IMR-90 (cell line): ENCODE results near the gene FXYD5. TPM values are rescaled to one million over a fixed set of nuclear protein-coding genes. Genes with fewer than 3 reads are reported as not detected.

Source experiments
- ATAC-seq: fragments of 200-7000 bp; cut with Tn5 transposase; 2 replicates; pipeline ENCODE4 v1.9.1; 2020; ENCODE audit warnings: low read depth, mild to moderate bottlenecking, moderate library complexity
- BruUV-seq: library from RNA; stranded (reverse); fragments of 400-500 nt; replicated peaks from 2 replicates; lab custom pipeline; 2021; lab: Mats Ljungman, UMichigan
- CTCF ChIA-PET: fragments of 300-600 bp; formaldehyde crosslinking; extraction: SDS; loops from one replicate; lab custom pipeline; 2021; ENCODE audit warnings: antibody characterized with exemption; lab: Yijun Ruan, JAX
- POLR2A ChIA-PET: fragments of 300-600 bp; sonication (Branson Sonifier 250); formaldehyde crosslinking; loops from one replicate; lab custom pipeline; 2022; ENCODE audit warnings: antibody characterized with exemption; ENCODE audit not compliant: unreplicated experiment; lab: Charles Lee
- DNase-seq: peaks from one replicate; pipeline ENCODE4 v3.0.0; 2013
- H2AFZ ChIP-seq: replicated peaks from 2 replicates; pipeline ENCODE3; 2013; ENCODE audit warnings: low read length, mild to moderate bottlenecking; ENCODE audit not compliant: poor library complexity
- H2AK5ac ChIP-seq: 2 replicates; pipeline ENCODE4 v1.6.1; 2013; ENCODE audit warnings: low read depth, low read length, inconsistent platforms
- H2AK9ac ChIP-seq: replicated peaks from 2 replicates; pipeline ENCODE3; 2013; ENCODE audit warnings: mild to moderate bottlenecking, low read depth, low read length, moderate library complexity; ENCODE audit not compliant: poor library complexity
- H2BK120ac ChIP-seq: 2 replicates; pipeline ENCODE4 v1.6.1; 2013; ENCODE audit warnings: low read depth, low read length, inconsistent platforms
- H2BK15ac ChIP-seq: 3 replicates; pipeline ENCODE4 v1.6.1; 2013; ENCODE audit warnings: low read depth, low read length, inconsistent platforms
- H2BK20ac ChIP-seq: 2 replicates; pipeline ENCODE4 v1.6.1; 2013; ENCODE audit warnings: low read depth, mild to moderate bottlenecking, inconsistent platforms, low read length, moderate library complexity
- H2BK5ac ChIP-seq: 2 replicates; pipeline ENCODE4 v1.6.1; 2013; ENCODE audit warnings: mild to moderate bottlenecking, low read depth, low read length, inconsistent platforms; ENCODE audit not compliant: poor library complexity, severe bottlenecking
- H3K14ac ChIP-seq: replicated peaks from 2 replicates; pipeline ENCODE4 v1.6.1; 2013; ENCODE audit warnings: low read depth, low read length, inconsistent platforms
- H3K18ac ChIP-seq: 2 replicates; pipeline ENCODE4 v1.6.1; 2013; ENCODE audit warnings: low read depth, low read length, control low read depth
- H3K23ac ChIP-seq: 2 replicates; pipeline ENCODE4 v1.6.1; 2013; ENCODE audit warnings: low read depth, low read length, inconsistent platforms
- H3K27ac ChIP-seq: 2 replicates; pipeline ENCODE4 v1.5.1; 2013; ENCODE audit warnings: mild to moderate bottlenecking, control low read depth, low read length; ENCODE audit not compliant: insufficient read depth
- H3K27me3 ChIP-seq: 2 replicates; pipeline ENCODE4 v1.6.1; 2013; ENCODE audit warnings: low read length; ENCODE audit not compliant: control insufficient read depth, insufficient read depth
- H3K36me3 ChIP-seq: 2 replicates; pipeline ENCODE4 v1.6.1; 2013; ENCODE audit warnings: low read length, mixed read lengths; ENCODE audit not compliant: control insufficient read depth, insufficient read depth
- H3K4ac ChIP-seq: 2 replicates; pipeline ENCODE4 v1.6.1; 2013; ENCODE audit warnings: low read depth, low read length, inconsistent platforms
- H3K4me1 ChIP-seq: 2 replicates; pipeline ENCODE4 v1.6.1; 2013; ENCODE audit warnings: low read length, mixed read lengths; ENCODE audit not compliant: control insufficient read depth, insufficient read depth
- H3K4me2 ChIP-seq: 2 replicates; pipeline ENCODE4 v1.6.1; 2013; ENCODE audit warnings: low read depth, mild to moderate bottlenecking, control low read depth, low read length, moderate library complexity
- H3K4me3 ChIP-seq: 2 replicates; pipeline ENCODE4 v1.5.1; 2013; ENCODE audit warnings: low read depth, mild to moderate bottlenecking, control low read depth, low read length, moderate library complexity; ENCODE audit not compliant: insufficient read depth
- H3K56ac ChIP-seq: 2 replicates; pipeline ENCODE4 v1.6.1; 2013; ENCODE audit warnings: low read length, inconsistent platforms; ENCODE audit not compliant: insufficient read depth; ENCODE audit errors: extremely low read depth
- H3K79me1 ChIP-seq, 2 experiments: 2 replicates each; pipeline ENCODE4 v1.6.1; 2013; ENCODE audit warnings: low read length in 2 of 2, inconsistent platforms in 1 of 2, low read depth in 1 of 2
- H3K9ac ChIP-seq: 2 replicates; pipeline ENCODE4 v1.6.1; 2013; ENCODE audit warnings: low read depth, low read length, control low read depth
- H3K9me1 ChIP-seq: 2 replicates; pipeline ENCODE4 v1.6.1; 2013; ENCODE audit warnings: low read length, inconsistent platforms; ENCODE audit not compliant: insufficient read depth
- H3K9me3 ChIP-seq: 2 replicates; pipeline ENCODE4 v1.6.1; 2013; ENCODE audit warnings: low read length; ENCODE audit not compliant: control insufficient read depth, insufficient read depth
- H4K20me1 ChIP-seq: 2 replicates; pipeline ENCODE4 v1.6.1; 2013; ENCODE audit warnings: low read length, inconsistent platforms; ENCODE audit not compliant: insufficient read depth
- H4K5ac ChIP-seq: 2 replicates; pipeline ENCODE4 v1.6.1; 2013; ENCODE audit warnings: mild to moderate bottlenecking, low read depth, low read length, control low read depth
- H4K8ac ChIP-seq, 2 experiments: 2 replicates each; pipeline ENCODE4 v1.6.1; 2013; ENCODE audit warnings: low read depth in 2 of 2, low read length in 2 of 2, control low read depth in 1 of 2, inconsistent platforms in 1 of 2
- H4K91ac ChIP-seq: 2 replicates; pipeline ENCODE4 v1.6.1; 2013; ENCODE audit warnings: low read depth, low read length, inconsistent platforms; ENCODE audit not compliant: insufficient read depth
- BHLHE40 ChIP-seq: fragments of 150-350 bp; IDR thresholded peaks from 2 replicates; pipeline ENCODE4 v1.6.1; 2016; ENCODE audit warnings: mild to moderate bottlenecking, low read depth, low read length
- CEBPB ChIP-seq: IDR thresholded peaks from 2 replicates; pipeline ENCODE4 v1.6.1; 2012; ENCODE audit warnings: low read depth, low read length, improper control_type of control experiment
- CHD1 ChIP-seq: IDR thresholded peaks from 2 replicates; pipeline ENCODE4 v1.6.1; 2012; ENCODE audit warnings: low read depth, low read length, improper control_type of control experiment
- FOS ChIP-seq: fragments of 150-350 bp; IDR thresholded peaks from 2 replicates; pipeline ENCODE4 v1.6.1; 2016; ENCODE audit warnings: low read depth, low read length
- MAZ ChIP-seq: IDR thresholded peaks from 2 replicates; pipeline ENCODE4 v1.6.1; 2012; ENCODE audit warnings: low read depth, mild to moderate bottlenecking, low read length, improper control_type of control experiment, moderate library complexity, borderline replicate concordance
- MXI1 ChIP-seq: IDR thresholded peaks from 2 replicates; pipeline ENCODE4 v1.6.1; 2012; ENCODE audit warnings: low read depth, mild to moderate bottlenecking, low read length, moderate library complexity, borderline replicate concordance
- POLR2A ChIP-seq: IDR thresholded peaks from 2 replicates; pipeline ENCODE4 v1.6.1; 2012; ENCODE audit warnings: mild to moderate bottlenecking, low read depth, low read length
- RAD21 ChIP-seq: IDR thresholded peaks from 2 replicates; pipeline ENCODE4 v1.6.1; 2012; ENCODE audit warnings: low read length, improper control_type of control experiment
- RCOR1 ChIP-seq: IDR thresholded peaks from 2 replicates; pipeline ENCODE4 v1.6.1; 2012; ENCODE audit warnings: mild to moderate bottlenecking, low read length, improper control_type of control experiment; ENCODE audit not compliant: insufficient replicate concordance
- RFX5 ChIP-seq: IDR thresholded peaks from 2 replicates; pipeline ENCODE4 v1.8.0; 2012; ENCODE audit warnings: low read depth, mild to moderate bottlenecking, low read length, moderate library complexity
- USF2 ChIP-seq: fragments of 150-350 bp; IDR thresholded peaks from 2 replicates; pipeline ENCODE4 v1.6.1; 2017; ENCODE audit warnings: mild to moderate bottlenecking, antibody characterized with exemption, low read length, low read depth
- WGBS, 2 experiments: methylation state at CpG; one replicate each; pipeline versions ENCODE4 v1.1.5 to v1.1.7; 2013; ENCODE audit warnings: missing lambda C conversion rate in 2 of 2; ENCODE audit not compliant: insufficient read length in 1 of 2; ENCODE audit errors: extremely low coverage in 2 of 2; 5-methylcytosine and 5-hydroxymethylcytosine counted together
- dilution Hi-C: fragments of 300-500 bp; cut with HindIII; formaldehyde crosslinking; loops from one replicate; pipeline ENCODE4 v1.14.3; 2018; ENCODE audit warnings: low sequenced_read_pairs; ENCODE audit not compliant: unreplicated experiment
- in situ Hi-C: fragments of 300-500 bp; cut with MboI; formaldehyde crosslinking; loops from 3 replicates; pipeline ENCODE4 v1.14.3; 2019; ENCODE audit warnings: low sequenced_read_pairs, inconsistent platforms, mixed read lengths
- intact Hi-C: fragments of 100-400 bp; cut with micrococcal nuclease; formaldehyde crosslinking; loops from 2 replicates; pipeline ENCODE4 v1.10.0; 2022
- polyA plus RNA-seq, 3 experiments: library from polyadenylated mRNA; depleted of rRNA; stranded (reverse); fragments of >200 nt; gene quantifications; 2 replicates each; pipeline ENCODE4 v1.2.3, GENCODE V29; 2012; ENCODE audit warnings: low replicate concordance in 1 of 3
- total RNA-seq: library from RNA; depleted of rRNA; stranded (reverse); fragments of >200 nt; gene quantifications from 2 replicates; pipeline ENCODE4 v1.2.3, GENCODE V29; 2012

The FXYD5 gene
- total and polyA plus RNA-seq, 2 of the 4 experiments (the other 2 are of a cell fraction), result 53.6 to 245 TPM

GRCh38 chr19:35110974-35111373, 43.6 kb upstream of the FXYD5 start:
- H3K23ac ChIP-seq, result no peak overlapping the region
- no peak overlapping the region for H3K4me2 ChIP-seq
- H3K9me3 ChIP-seq, result peaks cover 3% of the 10 kb centered on the region; the same call in 1 of the 2 replicates
- no peak overlapping the region for H2BK20ac ChIP-seq
- H2BK120ac ChIP-seq, result no peak overlapping the region
- H3K27me3 ChIP-seq, result peaks cover 13% of the 10 kb centered on the region; the same call in 1 of the 2 replicates
- H2AK9ac ChIP-seq, result no peak overlapping the region
- H4K5ac ChIP-seq, result no peak overlapping the region
- TF ChIP-seq RAD21 (no peak), BHLHE40 (no peak), MXI1 (no peak), RFX5 (no peak), USF2 (no peak), CHD1 (no peak), CEBPB (no peak), POLR2A (no peak), FOS (no peak), RCOR1 (no peak), MAZ (no peak)
- no peaks in the 10 kb centered on the region for H3K4me1 ChIP-seq
- dilution Hi-C loops, result no loop called here
- no peak overlapping the region for H2BK15ac ChIP-seq
- ATAC-seq, result no peak
- no TSS peak for BruUV-seq
- H2AFZ ChIP-seq, result no peak overlapping the region
- H4K20me1 ChIP-seq, result no peaks in the 10 kb centered on the region
- H4K91ac ChIP-seq, result no peak overlapping the region
- no peak overlapping the region for H3K27ac ChIP-seq
- DNase-seq, result no peak
- no peaks in the 10 kb centered on the region for H3K79me1 ChIP-seq
- intact Hi-C loops, result no loop called here
- no peak overlapping the region for H2AK5ac ChIP-seq
- H3K56ac ChIP-seq, result no peak overlapping the region
- no peaks in the 10 kb centered on the region for H3K9me1 ChIP-seq
- in situ Hi-C loops, result no loop called here
- H3K18ac ChIP-seq, result no peak overlapping the region
- no peak overlapping the region for H3K14ac ChIP-seq
- no peaks in the 10 kb centered on the region for H3K36me3 ChIP-seq
- no peak overlapping the region for H3K4me3 ChIP-seq
- H2BK5ac ChIP-seq, result no peak overlapping the region
- H4K8ac ChIP-seq, result no peak overlapping the region
- 100% methylated on average over 1 of the region's 9 CpGs; no CpG with 5 or more reads in 1 of the 2 experiments for WGBS, 2 experiments
- ChIA-PET CTCF (no interaction called here), POLR2A (no interaction called here)
- no peak overlapping the region for H3K9ac ChIP-seq
- H3K4ac ChIP-seq, result no peak overlapping the region
